ENCODE results near the gene ADARB2. TPM values are rescaled to one million over a fixed set of nuclear protein-coding genes. Genes with fewer than 3 reads are reported as not detected.

Gene ADARB2
- total RNA-seq, 1 donor from 2014 or later, result 0.08 TPM

- Histone ChIP-seq H3K27me3 (ENCODE audit: control insufficient read depth, insufficient read depth, low read length) (no peaks in the 10 kb centered on the region), H3K36me3 (ENCODE audit: control insufficient read depth, insufficient read depth, low read length) (no peaks in the 10 kb centered on the region), H3K4me3 (ENCODE audit: low read depth, low read length) (no peak overlapping the region)
- TF ChIP-seq CTCF (IDR thresholded peaks at IDR 0.05; ENCODE audit: insufficient read depth, low read length, poor library complexity, severe bottlenecking), result no peak
- DNase-seq (ENCODE audit: low read depth), result no peak
Measured at GRCh38 chr10:1347962-1348772, 389.2 kb downstream of the ADARB2 start.

GRCh38 chr10:1347525-1347924, 389.8 kb downstream of the ADARB2 start:
- no peaks in the 10 kb centered on the region for H3K36me3 ChIP-seq (ENCODE audit: control insufficient read depth, insufficient read depth, low read length)
- DNase-seq (ENCODE audit: low read depth), result no peak
- TF ChIP-seq CTCF (IDR thresholded peaks at IDR 0.05; ENCODE audit: insufficient read depth, low read length, poor library complexity, severe bottlenecking), result no peak
- no peak overlapping the region for H3K4me3 ChIP-seq (ENCODE audit: low read depth, low read length)
- H3K27me3 ChIP-seq (ENCODE audit: control insufficient read depth, insufficient read depth, low read length), result no peaks in the 10 kb centered on the region

GRCh38 chr10:1346201-1346600, 391.1 kb downstream of the ADARB2 start:
- H3K27me3 ChIP-seq (ENCODE audit: control insufficient read depth, insufficient read depth, low read length), result no peaks in the 10 kb centered on the region
- TF ChIP-seq CTCF (IDR thresholded peaks at IDR 0.05; ENCODE audit: insufficient read depth, low read length, poor library complexity, severe bottlenecking), result no peak
- H3K4me3 ChIP-seq (ENCODE audit: low read depth, low read length), result no peak overlapping the region
- H3K36me3 ChIP-seq (ENCODE audit: control insufficient read depth, insufficient read depth, low read length), result no peaks in the 10 kb centered on the region
- no peak for DNase-seq (ENCODE audit: low read depth)

GRCh38 chr10:1345368-1345767, 392.0 kb downstream of the ADARB2 start:
- Histone ChIP-seq H3K36me3 (ENCODE audit: control insufficient read depth, insufficient read depth, low read length) (no peaks in the 10 kb centered on the region), H3K27me3 (ENCODE audit: control insufficient read depth, insufficient read depth, low read length) (no peaks in the 10 kb centered on the region), H3K4me3 (ENCODE audit: low read depth, low read length) (no peak overlapping the region)
- no peak for DNase-seq (ENCODE audit: low read depth)
- TF ChIP-seq CTCF (IDR thresholded peaks at IDR 0.05; ENCODE audit: insufficient read depth, low read length, poor library complexity, severe bottlenecking), result no peak

GRCh38 chr10:1344846-1345245, 392.5 kb downstream of the ADARB2 start:
- H3K4me3 ChIP-seq (ENCODE audit: low read depth, low read length), result no peak overlapping the region
- no peak for DNase-seq (ENCODE audit: low read depth)
- no peak for TF ChIP-seq CTCF (IDR thresholded peaks at IDR 0.05; ENCODE audit: insufficient read depth, low read length, poor library complexity, severe bottlenecking)
- no peaks in the 10 kb centered on the region for H3K36me3 ChIP-seq (ENCODE audit: control insufficient read depth, insufficient read depth, low read length)
- H3K27me3 ChIP-seq (ENCODE audit: control insufficient read depth, insufficient read depth, low read length), result no peaks in the 10 kb centered on the region

- DNase-seq (ENCODE audit: low read depth), result no peak
Measured at GRCh38 chr10:1344408-1344807, 392.9 kb downstream of the ADARB2 start.

More at GRCh38 chr10:1344408-1344807, 392.9 kb downstream of the ADARB2 start:
- Histone ChIP-seq H3K27me3 (ENCODE audit: control insufficient read depth, insufficient read depth, low read length) (no peaks in the 10 kb centered on the region), H3K36me3 (ENCODE audit: control insufficient read depth, insufficient read depth, low read length) (no peaks in the 10 kb centered on the region), H3K4me3 (ENCODE audit: low read depth, low read length) (no peak overlapping the region)
- no peak for TF ChIP-seq CTCF (IDR thresholded peaks at IDR 0.05; ENCODE audit: insufficient read depth, low read length, poor library complexity, severe bottlenecking)

Measured in kidney epithelial cell (primary cell).